HTERT RPE-1 (cell line): Measurements from ENCODE around the gene NECAB2.

Experiments
- in situ Hi-C: fragments of 300-500 bp; cut with MboI; formaldehyde crosslinking; loops from 4 replicates; pipeline ENCODE4 v1.14.3; 2020; ENCODE audit warnings: low sequenced_read_pairs

NECAB2 gene

GRCh38 chr16:83964684-83965443, 3.2 kb upstream of the NECAB2 start:
- in situ Hi-C loops = loop anchor here (25.0 kb wide), 1 partner anchor 97 kb away; no protein-coding TSS in a partner anchor

GRCh38 chr16:83965444-83966152, 2.4 kb upstream of the NECAB2 start:
- in situ Hi-C loops = loop anchor here (25.0 kb wide), 1 partner anchor 97 kb away; no protein-coding TSS in a partner anchor

- in situ Hi-C loops = loop anchor here (25.0 kb wide), 1 partner anchor 96 kb away; no protein-coding TSS in a partner anchor
Measured at GRCh38 chr16:83966153-83966696, 1.8 kb upstream of the NECAB2 start.

- in situ Hi-C loops = loop anchor here (25.0 kb wide), 1 partner anchor 95 kb away; no protein-coding TSS in a partner anchor
Measured at GRCh38 chr16:83967091-83967490, 953 bp upstream of the NECAB2 start.

- in situ Hi-C loops = loop anchor here (25.0 kb wide), 1 partner anchor 94 kb away; no protein-coding TSS in a partner anchor
Measured at GRCh38 chr16:83968306-83968851, 335 bp downstream of the NECAB2 start.

GRCh38 chr16:83968891-83969649, 1.0 kb downstream of the NECAB2 start:
- in situ Hi-C loops = loop anchor here (25.0 kb wide), 1 partner anchor 93 kb away; no protein-coding TSS in a partner anchor

GRCh38 chr16:83969771-83970429, 1.9 kb downstream of the NECAB2 start:
- in situ Hi-C loops = loop anchor here (25.0 kb wide), 1 partner anchor 92 kb away; no protein-coding TSS in a partner anchor

GRCh38 chr16:83970430-83970815, 2.4 kb downstream of the NECAB2 start:
- in situ Hi-C loops = loop anchor here (25.0 kb wide), 1 partner anchor 92 kb away; no protein-coding TSS in a partner anchor

- in situ Hi-C loops = loop anchor here (25.0 kb wide), 1 partner anchor 91 kb away; no protein-coding TSS in a partner anchor
Measured at GRCh38 chr16:83971165-83972130, 3.4 kb downstream of the NECAB2 start.

- in situ Hi-C loops = loop anchor here (25.0 kb wide), 1 partner anchor 90 kb away; no protein-coding TSS in a partner anchor
Measured at GRCh38 chr16:83972256-83973008, 4.4 kb downstream of the NECAB2 start.

GRCh38 chr16:83973077-83973476, 5.0 kb downstream of the NECAB2 start:
- in situ Hi-C loops = loop anchor here (25.0 kb wide), 1 partner anchor 89 kb away; no protein-coding TSS in a partner anchor

GRCh38 chr16:83973581-83974385, 5.7 kb downstream of the NECAB2 start:
- in situ Hi-C loops = loop anchor here (25.0 kb wide), 1 partner anchor 89 kb away; no protein-coding TSS in a partner anchor

GRCh38 chr16:83974475-83974874, 6.4 kb downstream of the NECAB2 start:
- in situ Hi-C loops = loop anchor here (25.0 kb wide), 1 partner anchor 88 kb away; no protein-coding TSS in a partner anchor

- in situ Hi-C loops = no loop called here
Measured at GRCh38 chr16:83975590-83976260, 7.7 kb downstream of the NECAB2 start.

GRCh38 chr16:83977056-83977815, 9.2 kb downstream of the NECAB2 start:
- in situ Hi-C loops = no loop called here
